CD4-positive, alpha-beta T cell treated with Interleukin-15 for 1 hour (primary cell): ENCODE results near the gene PROZ.
"Not testable (repeated sequence)": the region's sequence is repeated elsewhere in the genome, so short reads cannot be mapped to it uniquely, and the experiment has no call there.

Experiments used
- DNase-seq: peaks from one replicate; pipeline ENCODE4 v3.0.0-alpha.2; 2020

The PROZ gene, protein sequence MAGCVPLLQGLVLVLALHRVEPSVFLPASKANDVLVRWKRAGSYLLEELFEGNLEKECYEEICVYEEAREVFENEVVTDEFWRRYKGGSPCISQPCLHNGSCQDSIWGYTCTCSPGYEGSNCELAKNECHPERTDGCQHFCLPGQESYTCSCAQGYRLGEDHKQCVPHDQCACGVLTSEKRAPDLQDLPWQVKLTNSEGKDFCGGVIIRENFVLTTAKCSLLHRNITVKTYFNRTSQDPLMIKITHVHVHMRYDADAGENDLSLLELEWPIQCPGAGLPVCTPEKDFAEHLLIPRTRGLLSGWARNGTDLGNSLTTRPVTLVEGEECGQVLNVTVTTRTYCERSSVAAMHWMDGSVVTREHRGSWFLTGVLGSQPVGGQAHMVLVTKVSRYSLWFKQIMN

DNA sequence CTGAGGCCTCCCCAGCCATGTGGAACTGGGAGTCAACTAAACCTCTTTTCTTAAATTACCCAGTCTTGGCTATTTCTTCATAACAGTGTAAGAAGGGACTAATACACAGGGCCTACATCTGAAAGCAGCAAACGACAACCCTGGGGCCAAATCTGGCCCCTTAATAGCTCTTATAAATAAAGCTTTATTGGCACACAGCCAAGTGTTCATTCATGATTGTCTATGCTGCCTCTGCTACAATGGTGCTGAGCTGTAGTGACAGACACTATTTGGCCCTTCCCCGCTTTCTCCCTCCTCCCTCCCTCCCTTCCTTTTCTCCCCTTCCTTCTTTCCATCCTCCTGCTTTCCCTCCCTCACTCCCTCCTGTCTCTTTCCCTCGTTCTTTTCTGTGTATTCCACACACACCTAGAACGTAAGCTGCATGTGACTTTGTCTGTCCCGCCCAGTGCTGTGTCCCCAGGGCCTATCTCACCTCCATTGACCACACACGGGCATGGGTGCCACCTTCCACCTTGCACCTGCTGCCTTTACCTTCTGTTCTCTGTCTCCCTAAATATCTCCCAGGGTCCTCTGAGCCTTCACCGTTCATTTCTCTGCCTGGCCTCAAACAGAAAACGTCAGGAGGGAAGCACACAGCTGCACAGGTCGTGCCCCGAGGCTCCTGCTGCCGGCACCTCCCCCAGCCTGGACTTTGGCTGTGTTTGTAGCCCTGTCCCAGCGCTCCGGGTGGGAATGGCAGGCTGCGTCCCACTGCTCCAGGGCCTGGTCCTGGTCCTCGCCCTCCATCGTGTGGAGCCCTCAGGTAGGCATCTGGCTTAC is at the start of gene PROZ:
Gene PROZ, plus strand, starts transcription at position 720 of the 819 bp plus-strand sequence. Its CDS starts 13 bp downstream, at position 733.
- DNase-seq = no peak

- DNase-seq = peak; percentile 5
Observed at GRCh38 chr13:113109151-113110047, 49.0 kb upstream of the PROZ start.

- no peak for DNase-seq
Observed at GRCh38 chr13:113110048-113110851, 48.2 kb upstream of the PROZ start.

DNA sequence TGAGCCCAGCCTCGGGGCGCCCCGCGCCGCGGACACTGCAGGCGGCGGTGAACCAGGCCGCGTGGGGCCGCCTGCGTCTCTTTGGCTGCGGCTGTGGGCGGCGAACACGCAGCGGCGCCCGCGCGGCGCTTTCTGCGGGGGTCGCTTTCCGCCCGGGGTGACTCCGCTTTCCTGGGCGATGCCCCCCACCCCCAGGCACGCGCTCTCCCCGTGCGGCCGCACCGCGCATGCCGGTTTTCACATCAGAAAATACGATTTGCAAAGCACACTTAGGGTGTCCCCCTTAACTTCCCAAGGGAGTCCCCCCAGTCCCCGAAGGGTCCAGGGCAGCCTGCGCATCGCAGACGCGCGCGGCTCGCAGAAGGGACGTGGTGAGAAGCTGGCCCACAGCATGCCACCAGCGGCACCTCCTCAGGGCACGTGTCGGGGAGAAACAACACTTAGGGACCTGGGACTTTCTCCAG is 47.6 kb upstream of the PROZ start:
- DNase-seq = no peak

DNA sequence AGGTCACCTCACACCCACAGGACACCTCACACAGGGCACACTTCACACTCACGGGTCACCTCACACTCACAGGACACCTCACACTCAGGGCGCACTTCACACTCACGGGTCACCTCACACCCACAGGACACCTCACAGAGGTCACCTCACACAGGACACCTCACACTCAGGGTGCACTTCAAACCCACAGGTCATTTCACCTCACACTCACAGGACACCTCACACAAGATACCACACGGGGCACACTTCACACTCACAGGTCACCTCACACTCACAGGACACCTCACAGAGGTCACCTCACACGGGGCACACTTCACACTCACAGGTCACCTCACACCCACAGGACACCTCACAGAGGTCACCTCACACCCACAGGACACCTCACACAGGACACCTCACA is 46.6 kb upstream of the PROZ start:
- not testable (repeated sequence) for DNase-seq

DNA sequence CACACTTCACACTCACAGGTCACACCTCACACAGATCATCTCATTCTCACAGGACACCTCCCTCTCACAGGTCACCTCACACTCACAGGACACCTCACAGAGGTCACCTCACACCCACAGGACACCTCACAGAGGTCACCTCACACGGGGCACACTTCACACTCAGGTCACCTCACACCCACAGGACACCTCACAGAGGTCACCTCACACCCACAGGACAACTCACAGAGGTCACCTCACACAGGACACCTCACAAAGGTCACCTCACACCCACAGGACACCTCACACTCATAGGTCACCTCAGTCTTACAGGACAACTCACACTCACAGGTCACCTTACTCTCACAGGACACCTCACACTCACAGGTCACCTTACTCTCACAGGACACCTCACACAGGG is 46.0 kb upstream of the PROZ start:
- DNase-seq = not testable (repeated sequence)

DNA sequence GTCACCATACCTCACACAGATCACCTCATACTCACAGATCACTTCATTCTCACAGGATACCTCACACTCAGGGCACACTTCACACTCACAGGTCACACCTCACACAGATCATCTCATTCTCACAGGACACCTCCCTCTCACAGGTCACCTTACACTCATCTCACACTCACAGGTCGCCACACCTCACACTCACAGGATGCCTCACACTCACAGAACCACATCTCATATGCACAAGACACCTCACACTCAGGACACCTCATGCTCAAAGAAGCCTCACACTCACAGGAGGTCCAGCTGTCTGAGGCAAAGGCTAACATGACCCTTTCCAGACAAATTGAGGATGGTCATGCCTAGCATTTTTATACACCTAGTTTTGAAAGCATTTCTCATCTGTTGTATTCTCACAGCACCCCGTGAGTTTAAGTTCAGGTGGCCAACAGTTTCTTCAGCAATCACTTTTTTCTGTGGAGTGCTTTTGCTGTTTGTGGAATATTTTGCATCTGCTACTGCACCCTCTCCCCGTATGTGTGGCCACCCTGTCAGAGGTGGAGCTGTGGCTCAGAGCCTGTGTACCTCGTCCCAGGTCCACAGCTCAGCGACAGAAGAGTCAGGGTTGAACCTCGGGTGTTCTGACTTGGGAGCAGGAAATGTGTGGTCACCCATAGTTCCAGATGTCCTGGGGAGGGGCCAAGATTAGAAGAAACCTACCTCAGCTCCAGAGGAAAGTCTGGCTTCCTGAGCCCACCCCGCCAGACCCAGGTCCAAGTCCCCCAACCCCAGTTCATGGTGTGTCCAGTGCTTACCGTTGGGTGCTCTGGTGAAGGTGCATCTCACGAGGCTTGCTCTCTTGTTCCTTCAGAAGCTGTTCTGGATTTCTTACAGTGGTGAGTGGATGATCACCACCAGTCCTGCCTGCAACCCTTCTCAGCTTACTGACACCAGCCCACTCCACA is 45.3 kb upstream of the PROZ start:
- DNase-seq = no peak

GRCh38 chr13:113113846-113114271 is 44.6 kb upstream of the PROZ start:
- no peak for DNase-seq

DNA sequence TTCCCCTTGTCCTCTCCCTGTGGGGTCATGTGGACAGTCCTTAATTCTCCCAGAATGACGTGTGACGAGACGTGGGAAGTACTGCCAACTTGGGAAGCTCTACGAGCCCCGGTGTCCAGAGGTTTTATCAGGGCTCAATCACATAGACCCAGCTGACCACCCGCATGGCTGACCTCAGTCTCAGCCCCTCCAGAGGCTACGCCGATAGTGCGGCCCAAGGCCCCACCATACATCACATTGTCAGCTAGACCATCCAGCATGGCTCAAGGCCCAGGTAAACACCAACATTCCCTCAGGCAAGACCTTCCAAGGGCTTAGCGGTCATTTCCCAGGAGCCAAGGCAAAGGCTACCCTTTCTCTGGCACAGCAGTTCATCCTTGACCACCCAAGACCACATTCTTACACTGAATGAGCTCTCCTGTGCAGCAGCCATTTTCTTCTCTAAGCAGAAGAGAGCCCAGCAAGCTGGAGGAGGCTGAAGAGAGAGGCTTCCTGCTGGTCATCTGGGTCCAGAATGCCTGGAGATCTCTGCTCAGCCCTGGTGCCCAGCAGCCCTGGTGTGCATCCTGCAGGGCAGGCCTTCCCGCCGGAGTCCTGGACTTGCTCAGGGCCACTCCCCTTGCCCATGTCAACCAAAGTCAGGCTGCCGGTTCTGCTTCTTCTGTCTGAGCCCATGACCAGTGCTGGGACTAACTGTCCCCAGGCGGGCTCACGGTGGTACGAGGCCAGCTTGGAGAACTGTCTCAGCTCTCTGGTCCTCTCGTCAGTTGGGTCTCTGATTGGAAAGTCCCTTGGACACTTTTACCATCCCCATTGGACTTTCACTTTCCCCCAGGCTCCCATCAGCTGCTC is 43.7 kb upstream of the PROZ start:
- DNase-seq = no peak

DNA sequence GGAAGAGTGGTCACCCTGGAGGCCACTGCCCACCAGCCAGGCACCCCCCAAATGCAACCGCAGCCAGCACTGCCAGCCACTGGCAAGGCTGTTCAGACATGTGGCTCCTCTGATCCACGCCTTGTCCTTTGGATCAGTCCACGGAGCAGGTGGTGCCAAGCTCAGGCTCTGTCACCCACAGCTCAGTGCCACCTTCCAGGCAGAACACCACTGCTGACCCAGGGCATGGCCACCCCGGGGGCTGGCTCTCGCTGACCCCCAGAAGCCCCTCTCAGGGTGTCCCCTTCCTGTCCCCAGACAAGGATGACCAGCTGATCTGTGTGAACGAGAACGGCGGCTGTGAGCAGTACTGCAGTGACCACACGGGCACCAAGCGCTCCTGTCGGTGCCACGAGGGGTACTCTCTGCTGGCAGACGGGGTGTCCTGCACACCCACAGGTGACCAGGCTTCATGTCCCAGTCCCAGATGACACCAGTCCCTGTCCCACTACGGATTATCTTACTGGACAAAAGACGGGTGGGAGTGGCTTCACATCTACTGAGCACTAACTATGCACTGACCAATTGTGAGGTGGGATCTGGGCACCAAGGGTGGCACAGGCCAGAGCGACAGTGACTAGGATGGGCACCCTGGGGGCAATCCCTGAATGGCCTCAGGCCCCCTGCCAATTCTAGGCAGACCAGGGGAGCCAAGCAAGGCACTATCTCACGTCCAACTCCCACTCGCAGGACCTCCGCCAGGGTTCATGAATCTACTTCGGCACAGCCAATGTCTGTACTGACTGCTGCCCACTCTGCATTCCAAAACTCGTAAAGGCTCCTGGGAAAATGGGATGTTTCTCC is 42.9 kb upstream of the PROZ start:
- no peak for DNase-seq

DNA sequence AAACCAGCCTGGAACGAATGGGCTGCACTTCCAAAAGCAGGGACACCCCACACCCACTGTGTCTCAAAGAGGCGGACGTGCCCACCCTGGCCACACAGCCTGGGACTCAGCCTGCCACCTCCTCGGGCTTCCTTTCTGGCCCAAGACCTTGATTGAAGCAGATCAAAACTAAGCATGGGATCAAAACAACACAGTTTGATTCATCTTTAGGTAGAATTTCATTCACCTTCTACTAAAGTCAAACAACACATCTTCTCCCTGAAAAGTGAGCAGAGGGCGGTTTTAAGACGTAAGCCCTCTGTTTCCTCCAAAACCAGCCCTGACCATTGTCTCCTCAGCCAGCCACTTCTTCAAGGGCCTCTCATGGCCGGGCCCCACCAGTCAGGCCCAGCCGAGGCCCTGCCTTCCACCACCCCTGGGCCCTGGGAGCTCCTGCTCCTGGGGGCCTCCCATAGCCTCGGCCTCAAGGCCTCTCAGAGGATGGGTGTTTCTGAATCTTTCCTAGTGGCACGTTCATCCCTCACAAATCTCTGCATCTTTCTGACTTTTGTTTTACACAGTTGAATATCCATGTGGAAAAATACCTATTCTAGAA is 42.1 kb upstream of the PROZ start:
- DNase-seq = no peak

- DNase-seq = no peak
Observed at GRCh38 chr13:113116871-113117271, 41.6 kb upstream of the PROZ start.

GRCh38 chr13:113117335-113117872 is 41.0 kb upstream of the PROZ start:
- no peak for DNase-seq

- DNase-seq = no peak
Observed at GRCh38 chr13:113117911-113118260, 40.6 kb upstream of the PROZ start.

DNA sequence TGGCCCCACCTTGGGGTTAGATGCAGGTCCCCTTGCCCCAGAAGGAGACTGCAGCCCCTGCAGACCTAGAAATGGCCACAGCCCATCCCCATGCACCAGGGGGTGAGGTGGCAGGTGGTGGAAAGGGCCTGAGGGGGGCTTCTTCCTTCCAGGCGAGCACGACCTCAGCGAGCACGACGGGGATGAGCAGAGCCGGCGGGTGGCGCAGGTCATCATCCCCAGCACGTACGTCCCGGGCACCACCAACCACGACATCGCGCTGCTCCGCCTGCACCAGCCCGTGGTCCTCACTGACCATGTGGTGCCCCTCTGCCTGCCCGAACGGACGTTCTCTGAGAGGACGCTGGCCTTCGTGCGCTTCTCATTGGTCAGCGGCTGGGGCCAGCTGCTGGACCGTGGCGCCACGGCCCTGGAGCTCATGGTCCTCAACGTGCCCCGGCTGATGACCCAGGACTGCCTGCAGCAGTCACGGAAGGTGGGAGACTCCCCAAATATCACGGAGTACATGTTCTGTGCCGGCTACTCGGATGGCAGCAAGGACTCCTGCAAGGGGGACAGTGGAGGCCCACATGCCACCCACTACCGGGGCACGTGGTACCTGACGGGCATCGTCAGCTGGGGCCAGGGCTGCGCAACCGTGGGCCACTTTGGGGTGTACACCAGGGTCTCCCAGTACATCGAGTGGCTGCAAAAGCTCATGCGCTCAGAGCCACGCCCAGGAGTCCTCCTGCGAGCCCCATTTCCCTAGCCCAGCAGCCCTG is 40.0 kb upstream of the PROZ start:
- DNase-seq = no peak

GRCh38 chr13:113119166-113119821 is 39.2 kb upstream of the PROZ start:
- no peak for DNase-seq

- no peak for DNase-seq
Observed at GRCh38 chr13:113119822-113120189, 38.6 kb upstream of the PROZ start.
